Activated CD4-positive, alpha-beta memory T cell treated with anti-CD3 and anti-CD28 coated beads, Interleukin-2, amount 10 ng/mL, durations not matched to agents 7 days and 5 days (primary cell): ENCODE measurements around the gene NR1I2. TPM values are rescaled to one million over a fixed set of nuclear protein-coding genes. Genes with fewer than 3 reads are reported as not detected.

Experiments used
- CTCF ChIA-PET: fragments of 350-600 bp; sonication (Branson Sonifier 250); formaldehyde crosslinking; loops from one replicate; lab custom pipeline; 2021; ENCODE audit warnings: antibody characterized with exemption, inconsistent platforms; lab: Charles Lee
- POLR2A ChIA-PET: fragments of 350-600 bp; sonication (Branson Sonifier 250); formaldehyde crosslinking; loops from one replicate; lab custom pipeline; 2021; ENCODE audit warnings: antibody characterized with exemption; lab: Charles Lee
- DNase-seq: peaks from one replicate; pipeline ENCODE4 v3.0.0-alpha.2; 2020
- H3K27ac Mint-ChIP-seq: one replicate; pipeline ENCODE4 v1.8.0; 2021; ENCODE audit warnings: mild to moderate bottlenecking, mixed read lengths
- H3K27me3 Mint-ChIP-seq: one replicate; pipeline ENCODE4 v1.8.0; 2021; ENCODE audit warnings: mixed read lengths
- H3K36me3 Mint-ChIP-seq: one replicate; pipeline ENCODE4 v1.8.0; 2021; ENCODE audit warnings: low read depth, mixed read lengths
- H3K4me1 Mint-ChIP-seq: one replicate; pipeline ENCODE4 v1.8.0; 2021; ENCODE audit warnings: mixed read lengths
- H3K4me3 Mint-ChIP-seq: one replicate; pipeline ENCODE4 v1.8.0; 2021; ENCODE audit warnings: mild to moderate bottlenecking, mixed read lengths
- H3K9me3 Mint-ChIP-seq: one replicate; pipeline ENCODE4 v1.8.0; 2021; ENCODE audit warnings: mixed read lengths
- total RNA-seq, 2 experiments: library from RNA; stranded (reverse); gene quantifications; one replicate each; pipeline ENCODE4 v1.2.3, GENCODE V29; 2021

Gene NR1I2
- total RNA-seq, 2 experiments from 2014 or later = 0.13 to 0.20 TPM

DNA sequence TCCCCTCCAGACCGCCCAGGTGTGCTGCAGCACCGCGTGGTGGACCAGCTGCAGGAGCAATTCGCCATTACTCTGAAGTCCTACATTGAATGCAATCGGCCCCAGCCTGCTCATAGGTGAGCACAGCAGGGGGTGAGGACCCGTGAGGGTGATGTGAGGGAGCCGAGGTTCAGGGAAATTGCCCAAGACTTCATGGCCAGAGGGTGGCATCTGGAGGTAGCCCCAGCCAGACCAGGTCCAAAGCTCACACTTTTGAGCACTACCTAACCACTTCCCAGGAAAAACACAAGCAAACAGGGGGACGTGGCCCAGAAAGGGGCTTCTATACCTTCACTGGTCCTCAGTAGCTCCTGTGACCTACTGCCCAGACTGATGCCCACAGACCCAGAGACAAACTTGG lies 33.8 kb downstream of the NR1I2 start:
- Mint-ChIP-seq H3K27ac (no peak overlapping the region), H3K27me3 (peaks cover 1% of the 10 kb centered on the region), H3K4me1 (no peaks in the 10 kb centered on the region), H3K9me3 (no peaks in the 10 kb centered on the region), H3K36me3 (no peaks in the 10 kb centered on the region), H3K4me3 (no peak overlapping the region)
- DNase-seq = no peak
- CTCF ChIA-PET = no interaction called here
- POLR2A ChIA-PET = no interaction called here

- Mint-ChIP-seq H3K27ac (no peak overlapping the region), H3K27me3 (peaks cover 1% of the 10 kb centered on the region), H3K9me3 (no peaks in the 10 kb centered on the region), H3K4me3 (no peak overlapping the region), H3K36me3 (no peaks in the 10 kb centered on the region), H3K4me1 (no peaks in the 10 kb centered on the region)
- no peak for DNase-seq
- ChIA-PET POLR2A (no interaction called here), CTCF (no interaction called here)
Measured at GRCh38 chr3:119817071-119817470, 35.2 kb downstream of the NR1I2 start.

DNA sequence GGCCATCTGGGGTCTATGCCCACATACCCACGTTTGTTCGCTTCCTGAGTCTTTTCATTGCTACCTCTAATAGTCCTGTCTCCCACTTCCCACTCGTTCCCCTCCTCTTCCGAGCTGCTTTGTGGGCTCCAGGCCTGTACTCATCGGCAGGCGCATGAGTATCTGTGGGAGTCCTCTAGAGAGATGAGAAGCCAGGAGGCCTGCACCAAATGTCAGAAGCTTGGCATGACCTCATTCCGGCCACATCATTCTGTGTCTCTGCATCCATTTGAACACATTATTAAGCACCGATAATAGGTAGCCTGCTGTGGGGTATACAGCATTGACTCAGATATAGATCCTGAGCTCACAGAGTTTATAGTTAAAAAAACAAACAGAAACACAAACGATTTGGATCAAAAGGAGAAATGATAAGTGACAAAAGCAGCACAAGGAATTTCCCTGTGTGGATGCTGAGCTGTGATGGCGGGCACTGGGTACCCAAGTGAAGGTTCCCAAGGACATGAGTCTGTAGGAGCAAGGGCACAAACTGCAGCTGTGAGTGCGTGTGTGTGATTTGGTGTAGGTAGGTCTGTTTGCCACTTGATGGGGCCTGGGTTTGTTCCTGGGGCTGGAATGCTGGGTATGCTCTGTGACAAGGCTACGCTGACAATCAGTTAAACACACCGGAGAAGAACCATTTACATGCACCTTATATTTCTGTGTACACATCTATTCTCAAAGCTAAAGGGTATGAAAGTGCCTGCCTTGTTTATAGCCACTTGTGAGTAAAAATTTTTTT lies 35.9 kb downstream of the NR1I2 start:
- Mint-ChIP-seq H3K36me3 (no peaks in the 10 kb centered on the region), H3K4me1 (no peaks in the 10 kb centered on the region), H3K9me3 (no peaks in the 10 kb centered on the region), H3K27ac (no peak overlapping the region), H3K27me3 (no peaks in the 10 kb centered on the region), H3K4me3 (no peak overlapping the region)
- DNase-seq = no peak
- ChIA-PET POLR2A (no interaction called here), CTCF (no interaction called here)

DNA sequence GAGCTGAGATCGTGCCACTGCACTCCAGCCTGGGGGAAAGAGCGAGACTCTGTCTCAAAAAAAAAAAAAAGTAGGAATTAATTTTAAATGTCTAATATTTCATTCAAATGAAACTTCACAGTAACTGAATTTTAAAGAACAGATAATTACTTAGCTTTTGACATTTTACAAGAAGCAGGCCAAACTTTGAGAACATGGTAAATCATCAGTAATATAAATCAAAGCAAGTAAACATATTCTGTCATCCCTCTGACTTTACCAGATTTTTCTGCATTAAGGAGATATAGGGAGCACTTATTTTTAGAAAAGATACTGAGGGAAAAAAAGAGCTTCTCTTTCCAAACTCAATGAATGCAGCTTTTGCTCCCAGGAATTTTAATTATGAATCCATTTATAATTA lies 37.0 kb downstream of the NR1I2 start:
- Mint-ChIP-seq H3K9me3 (no peaks in the 10 kb centered on the region), H3K27ac (no peak overlapping the region), H3K36me3 (no peaks in the 10 kb centered on the region), H3K27me3 (no peaks in the 10 kb centered on the region), H3K4me1 (no peaks in the 10 kb centered on the region), H3K4me3 (no peak overlapping the region)
- ChIA-PET POLR2A (interaction anchor here (0.6 kb wide), 1 partner anchor 312 kb away, joined by 3 read pairs; no protein-coding TSS in a partner anchor), CTCF (interaction anchor here (0.6 to 1.5 kb wide), 4 partner anchors 8 to 321 kb away, joined by 3 to 4 read pairs (median 4); no protein-coding TSS in a partner anchor)
- no peak for DNase-seq

GRCh38 chr3:119819806-119820205 lies 37.9 kb downstream of the NR1I2 start:
- Mint-ChIP-seq H3K4me3 (no peak overlapping the region), H3K27me3 (no peaks in the 10 kb centered on the region), H3K36me3 (no peaks in the 10 kb centered on the region), H3K9me3 (no peaks in the 10 kb centered on the region), H3K27ac (no peak overlapping the region), H3K4me1 (no peaks in the 10 kb centered on the region)
- ChIA-PET CTCF (interaction anchor here (1.5 kb wide), 1 partner anchor 9 kb away, joined by 3 read pairs; no protein-coding TSS in a partner anchor), POLR2A (interaction anchor here (1.4 kb wide), 1 partner anchor 9 kb away, joined by 5 read pairs; no protein-coding TSS in a partner anchor)
- no peak for DNase-seq

DNA sequence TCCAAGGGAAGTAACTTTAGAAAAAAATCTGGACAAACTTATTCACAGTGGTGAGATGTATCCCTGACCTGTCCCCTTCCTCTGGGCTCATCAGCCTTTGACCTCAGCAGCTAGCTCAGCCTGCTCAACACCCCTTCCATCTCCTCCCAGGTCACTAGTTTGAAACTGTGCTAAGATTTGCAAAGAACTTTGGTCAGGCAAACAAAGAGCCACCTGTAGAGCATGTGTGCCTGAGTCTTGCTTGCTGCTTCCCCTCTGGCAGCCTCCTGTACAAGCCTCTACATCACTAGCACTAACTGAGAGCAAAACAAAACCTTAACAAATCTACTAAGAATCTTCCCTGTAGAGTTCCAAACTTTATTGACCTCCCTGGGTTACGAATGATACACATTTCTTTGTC lies 43.9 kb downstream of the NR1I2 start:
- DNase-seq = no peak
- no peaks in the 10 kb centered on the region for H3K9me3 Mint-ChIP-seq
- H3K27me3 Mint-ChIP-seq = no peaks in the 10 kb centered on the region
- H3K27ac Mint-ChIP-seq = no peak overlapping the region
- H3K36me3 Mint-ChIP-seq = peaks cover 5% of the 10 kb centered on the region
- ChIA-PET CTCF (no interaction called here), POLR2A (interaction anchor here (0.9 kb wide), 1 partner anchor 12 kb away, joined by 3 read pairs; no protein-coding TSS in a partner anchor)
- no peak overlapping the region for H3K4me3 Mint-ChIP-seq
- H3K4me1 Mint-ChIP-seq = no peaks in the 10 kb centered on the region

DNA sequence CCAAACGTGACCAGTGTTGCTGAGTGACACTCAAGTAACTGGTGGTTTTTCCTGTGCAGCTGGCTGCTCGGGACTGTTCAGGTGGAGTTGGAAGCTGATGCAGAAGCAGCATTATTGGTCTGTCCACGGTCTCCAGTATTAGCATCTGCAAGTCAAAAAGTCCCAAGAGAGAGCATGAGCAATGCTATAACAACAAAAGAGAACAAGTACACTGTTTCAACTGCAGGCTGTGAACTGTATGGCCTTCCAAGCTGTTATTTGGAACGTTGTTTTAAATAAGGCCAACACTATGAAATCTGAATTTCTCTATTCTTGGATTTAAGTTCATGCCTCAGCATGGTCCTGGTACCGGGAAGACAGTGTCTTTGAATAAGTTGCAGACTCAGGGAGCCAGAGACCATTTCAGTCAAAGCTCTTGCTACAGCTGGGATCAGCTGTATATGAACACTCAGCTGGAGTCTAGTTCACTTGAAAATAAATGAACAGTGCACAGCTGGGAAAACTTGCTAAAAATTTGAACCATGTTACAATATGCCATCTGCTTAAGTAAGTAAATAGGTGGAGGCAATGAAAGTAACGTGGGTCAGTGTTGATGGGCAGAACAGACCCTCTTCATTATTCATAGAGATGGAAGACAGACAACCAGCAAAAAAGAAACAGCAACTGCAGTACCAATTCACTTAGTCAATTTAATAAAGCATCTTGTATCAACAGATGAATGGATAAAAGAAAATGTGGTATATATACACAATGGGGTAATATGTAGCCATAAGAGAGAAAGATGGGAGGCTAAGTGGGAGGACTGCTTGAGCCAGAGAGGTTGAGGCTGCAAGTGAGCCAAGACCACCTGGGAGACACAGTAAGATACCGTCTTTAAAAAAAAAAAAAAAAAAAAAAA lies 45.1 kb downstream of the NR1I2 start:
- H3K4me3 Mint-ChIP-seq = no peak overlapping the region
- no peaks in the 10 kb centered on the region for H3K9me3 Mint-ChIP-seq
- no peaks in the 10 kb centered on the region for H3K27me3 Mint-ChIP-seq
- H3K36me3 Mint-ChIP-seq = peaks cover 5% of the 10 kb centered on the region
- CTCF ChIA-PET = interaction anchor here (0.7 to 0.9 kb wide), 3 partner anchors 8 to 591 kb away, joined by 3 to 4 read pairs (median 4); no protein-coding TSS in a partner anchor
- POLR2A ChIA-PET = no interaction called here
- no peak overlapping the region for H3K27ac Mint-ChIP-seq
- DNase-seq = no peak
- no peaks in the 10 kb centered on the region for H3K4me1 Mint-ChIP-seq

GRCh38 chr3:119829420-119829819 lies 47.5 kb downstream of the NR1I2 start:
- no peaks in the 10 kb centered on the region for H3K27me3 Mint-ChIP-seq
- no peak overlapping the region for H3K4me3 Mint-ChIP-seq
- ChIA-PET POLR2A (no interaction called here), CTCF (interaction anchor here (1.9 kb wide), 1 partner anchor 318 kb away, joined by 4 read pairs; no protein-coding TSS in a partner anchor)
- no peak overlapping the region for H3K27ac Mint-ChIP-seq
- no peaks in the 10 kb centered on the region for H3K9me3 Mint-ChIP-seq
- DNase-seq = no peak
- H3K36me3 Mint-ChIP-seq = peaks cover 5% of the 10 kb centered on the region
- H3K4me1 Mint-ChIP-seq = no peaks in the 10 kb centered on the region

- Mint-ChIP-seq H3K27me3 (no peaks in the 10 kb centered on the region), H3K4me1 (peaks cover 3% of the 10 kb centered on the region), H3K36me3 (peaks cover 5% of the 10 kb centered on the region), H3K27ac (no peak overlapping the region), H3K4me3 (no peak overlapping the region), H3K9me3 (no peaks in the 10 kb centered on the region)
- CTCF ChIA-PET = interaction anchor here (0.8 to 1.9 kb wide), 2 partner anchors 23 to 316 kb away, joined by 3 to 4 read pairs; no protein-coding TSS in a partner anchor
- no peak for DNase-seq
- POLR2A ChIA-PET = no interaction called here
Measured at GRCh38 chr3:119831022-119831421, 49.1 kb downstream of the NR1I2 start.

GRCh38 chr3:119831941-119832371 lies 50.1 kb downstream of the NR1I2 start:
- no peak for DNase-seq
- no peak overlapping the region for H3K27ac Mint-ChIP-seq
- H3K4me3 Mint-ChIP-seq = no peak overlapping the region
- ChIA-PET CTCF (no interaction called here), POLR2A (no interaction called here)
- H3K36me3 Mint-ChIP-seq = peaks cover 3% of the 10 kb centered on the region
- no peaks in the 10 kb centered on the region for H3K9me3 Mint-ChIP-seq
- peaks cover 3% of the 10 kb centered on the region for H3K4me1 Mint-ChIP-seq
- H3K27me3 Mint-ChIP-seq = no peaks in the 10 kb centered on the region

DNA sequence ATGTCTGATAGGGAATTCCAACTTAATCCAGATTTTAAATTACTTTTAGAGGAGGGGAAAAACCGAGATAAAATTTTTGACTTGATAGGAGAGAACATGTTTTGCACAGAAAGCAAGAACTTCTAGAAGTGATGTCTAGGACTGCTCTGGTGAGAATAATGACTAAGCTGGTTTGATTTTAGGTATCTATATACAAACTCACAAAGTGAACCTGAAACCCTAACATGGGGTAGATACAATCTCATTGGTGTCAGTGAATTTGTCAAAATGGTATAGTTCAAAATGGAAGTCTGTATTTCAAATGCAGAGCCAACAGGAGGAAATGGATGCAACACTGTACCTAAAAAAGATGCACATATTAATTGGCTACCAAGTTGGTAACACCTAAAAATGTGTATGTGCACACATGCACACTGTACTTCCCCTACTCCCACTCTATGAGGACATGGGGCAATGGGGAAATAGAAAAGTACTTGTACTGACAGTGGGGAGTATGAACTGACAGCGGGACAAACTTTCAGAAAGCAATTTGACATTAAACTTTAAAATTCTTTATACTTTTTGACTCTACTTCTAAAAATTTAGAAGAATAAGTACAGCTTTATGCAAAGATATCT lies 53.0 kb downstream of the NR1I2 start:
- ChIA-PET CTCF (no interaction called here), POLR2A (no interaction called here)
- DNase-seq = no peak
- no peaks in the 10 kb centered on the region for H3K27me3 Mint-ChIP-seq
- H3K9me3 Mint-ChIP-seq = no peaks in the 10 kb centered on the region
- peaks cover 3% of the 10 kb centered on the region for H3K4me1 Mint-ChIP-seq
- H3K4me3 Mint-ChIP-seq = no peak overlapping the region
- H3K36me3 Mint-ChIP-seq = peaks cover 5% of the 10 kb centered on the region
- no peak overlapping the region for H3K27ac Mint-ChIP-seq

DNA sequence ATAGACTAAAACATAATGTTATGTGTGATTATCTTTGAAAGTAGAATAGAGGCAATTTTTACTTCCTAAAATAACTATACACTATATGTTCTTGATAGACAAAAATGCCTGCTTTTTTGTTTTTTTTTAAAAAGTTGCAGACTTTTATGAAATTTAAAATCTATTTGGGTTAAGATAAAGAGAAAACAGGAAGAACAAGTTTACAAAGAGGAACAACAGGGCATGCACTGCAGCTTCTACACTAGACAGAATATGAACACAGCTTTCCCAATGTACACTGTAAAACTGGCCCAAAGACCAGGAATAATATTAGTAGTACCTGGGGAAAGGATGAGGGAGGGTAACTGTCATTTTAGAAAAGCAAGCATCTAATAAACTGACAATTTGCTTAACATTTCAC lies 53.7 kb downstream of the NR1I2 start:
- no peak overlapping the region for H3K27ac Mint-ChIP-seq
- DNase-seq = no peak
- H3K9me3 Mint-ChIP-seq = no peaks in the 10 kb centered on the region
- peaks cover 5% of the 10 kb centered on the region for H3K36me3 Mint-ChIP-seq
- ChIA-PET POLR2A (no interaction called here), CTCF (no interaction called here)
- H3K4me1 Mint-ChIP-seq = peaks cover 3% of the 10 kb centered on the region
- no peak overlapping the region for H3K4me3 Mint-ChIP-seq
- no peaks in the 10 kb centered on the region for H3K27me3 Mint-ChIP-seq
